ENCODE measurements around the gene KCNK6.

DNA sequence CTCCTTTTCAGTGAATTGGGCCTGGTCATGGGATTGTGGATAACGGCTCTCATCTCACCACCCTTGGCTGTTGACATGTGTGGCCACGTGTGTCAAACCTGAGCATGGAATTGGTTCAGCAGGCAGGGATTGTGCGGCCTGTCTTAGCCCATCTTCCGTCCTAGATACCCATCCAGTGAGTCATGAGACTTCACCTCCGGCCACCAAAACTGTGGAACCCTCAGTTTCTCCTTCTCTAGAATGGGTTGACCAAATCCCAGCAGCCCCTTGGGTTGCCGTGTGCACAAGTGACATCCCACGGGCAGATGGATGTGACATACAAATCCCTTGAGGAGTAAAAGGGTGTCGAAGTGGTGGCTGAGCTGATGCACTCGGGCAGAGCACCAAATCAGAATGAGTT is 61.5 kb downstream of the KCNK6 start:
- TF ChIP-seq, protein P1, sequence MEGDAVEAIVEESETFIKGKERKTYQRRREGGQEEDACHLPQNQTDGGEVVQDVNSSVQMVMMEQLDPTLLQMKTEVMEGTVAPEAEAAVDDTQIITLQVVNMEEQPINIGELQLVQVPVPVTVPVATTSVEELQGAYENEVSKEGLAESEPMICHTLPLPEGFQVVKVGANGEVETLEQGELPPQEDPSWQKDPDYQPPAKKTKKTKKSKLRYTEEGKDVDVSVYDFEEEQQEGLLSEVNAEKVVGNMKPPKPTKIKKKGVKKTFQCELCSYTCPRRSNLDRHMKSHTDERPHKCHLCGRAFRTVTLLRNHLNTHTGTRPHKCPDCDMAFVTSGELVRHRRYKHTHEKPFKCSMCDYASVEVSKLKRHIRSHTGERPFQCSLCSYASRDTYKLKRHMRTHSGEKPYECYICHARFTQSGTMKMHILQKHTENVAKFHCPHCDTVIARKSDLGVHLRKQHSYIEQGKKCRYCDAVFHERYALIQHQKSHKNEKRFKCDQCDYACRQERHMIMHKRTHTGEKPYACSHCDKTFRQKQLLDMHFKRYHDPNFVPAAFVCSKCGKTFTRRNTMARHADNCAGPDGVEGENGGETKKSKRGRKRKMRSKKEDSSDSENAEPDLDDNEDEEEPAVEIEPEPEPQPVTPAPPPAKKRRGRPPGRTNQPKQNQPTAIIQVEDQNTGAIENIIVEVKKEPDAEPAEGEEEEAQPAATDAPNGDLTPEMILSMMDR (IDR thresholded peaks at IDR 0.05; ENCODE audit: low read depth, low read length, missing input control): no peak
- TF ChIP-seq TAF1 (conservative IDR thresholded peaks at IDR 0.05) (no peak), FOXA2 (IDR thresholded peaks at IDR 0.05) (no peak), RAD21 (IDR thresholded peaks at IDR 0.05) (no peak), YY1 (IDR thresholded peaks at IDR 0.05) (no peak), HNF4G (IDR thresholded peaks at IDR 0.05) (no peak), JUND (IDR thresholded peaks at IDR 0.05) (no peak), EGR1 (IDR thresholded peaks at IDR 0.05; ENCODE audit: low read depth in 2 of 2) (no peak), RXRA (IDR thresholded peaks at IDR 0.05) (no peak), FOXA1 (IDR thresholded peaks at IDR 0.05) (no peak), GABPA (IDR thresholded peaks at IDR 0.05 in 1 of 2, conservative IDR thresholded peaks at IDR 0.05 in 1 of 2) (no peak)
- TF ChIP-seq, protein P2, sequence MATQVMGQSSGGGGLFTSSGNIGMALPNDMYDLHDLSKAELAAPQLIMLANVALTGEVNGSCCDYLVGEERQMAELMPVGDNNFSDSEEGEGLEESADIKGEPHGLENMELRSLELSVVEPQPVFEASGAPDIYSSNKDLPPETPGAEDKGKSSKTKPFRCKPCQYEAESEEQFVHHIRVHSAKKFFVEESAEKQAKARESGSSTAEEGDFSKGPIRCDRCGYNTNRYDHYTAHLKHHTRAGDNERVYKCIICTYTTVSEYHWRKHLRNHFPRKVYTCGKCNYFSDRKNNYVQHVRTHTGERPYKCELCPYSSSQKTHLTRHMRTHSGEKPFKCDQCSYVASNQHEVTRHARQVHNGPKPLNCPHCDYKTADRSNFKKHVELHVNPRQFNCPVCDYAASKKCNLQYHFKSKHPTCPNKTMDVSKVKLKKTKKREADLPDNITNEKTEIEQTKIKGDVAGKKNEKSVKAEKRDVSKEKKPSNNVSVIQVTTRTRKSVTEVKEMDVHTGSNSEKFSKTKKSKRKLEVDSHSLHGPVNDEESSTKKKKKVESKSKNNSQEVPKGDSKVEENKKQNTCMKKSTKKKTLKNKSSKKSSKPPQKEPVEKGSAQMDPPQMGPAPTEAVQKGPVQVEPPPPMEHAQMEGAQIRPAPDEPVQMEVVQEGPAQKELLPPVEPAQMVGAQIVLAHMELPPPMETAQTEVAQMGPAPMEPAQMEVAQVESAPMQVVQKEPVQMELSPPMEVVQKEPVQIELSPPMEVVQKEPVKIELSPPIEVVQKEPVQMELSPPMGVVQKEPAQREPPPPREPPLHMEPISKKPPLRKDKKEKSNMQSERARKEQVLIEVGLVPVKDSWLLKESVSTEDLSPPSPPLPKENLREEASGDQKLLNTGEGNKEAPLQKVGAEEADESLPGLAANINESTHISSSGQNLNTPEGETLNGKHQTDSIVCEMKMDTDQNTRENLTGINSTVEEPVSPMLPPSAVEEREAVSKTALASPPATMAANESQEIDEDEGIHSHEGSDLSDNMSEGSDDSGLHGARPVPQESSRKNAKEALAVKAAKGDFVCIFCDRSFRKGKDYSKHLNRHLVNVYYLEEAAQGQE (IDR thresholded peaks at IDR 0.05): no peak
- TF ChIP-seq, protein P3, sequence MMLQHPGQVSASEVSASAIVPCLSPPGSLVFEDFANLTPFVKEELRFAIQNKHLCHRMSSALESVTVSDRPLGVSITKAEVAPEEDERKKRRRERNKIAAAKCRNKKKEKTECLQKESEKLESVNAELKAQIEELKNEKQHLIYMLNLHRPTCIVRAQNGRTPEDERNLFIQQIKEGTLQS (IDR thresholded peaks at IDR 0.05): no peak
- TF ChIP-seq, protein P4, sequence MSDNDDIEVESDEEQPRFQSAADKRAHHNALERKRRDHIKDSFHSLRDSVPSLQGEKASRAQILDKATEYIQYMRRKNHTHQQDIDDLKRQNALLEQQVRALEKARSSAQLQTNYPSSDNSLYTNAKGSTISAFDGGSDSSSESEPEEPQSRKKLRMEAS (IDR thresholded peaks at IDR 0.05): no peak
